ENCODE measurements around the gene DNHD1.

Gene DNHD1

DNA sequence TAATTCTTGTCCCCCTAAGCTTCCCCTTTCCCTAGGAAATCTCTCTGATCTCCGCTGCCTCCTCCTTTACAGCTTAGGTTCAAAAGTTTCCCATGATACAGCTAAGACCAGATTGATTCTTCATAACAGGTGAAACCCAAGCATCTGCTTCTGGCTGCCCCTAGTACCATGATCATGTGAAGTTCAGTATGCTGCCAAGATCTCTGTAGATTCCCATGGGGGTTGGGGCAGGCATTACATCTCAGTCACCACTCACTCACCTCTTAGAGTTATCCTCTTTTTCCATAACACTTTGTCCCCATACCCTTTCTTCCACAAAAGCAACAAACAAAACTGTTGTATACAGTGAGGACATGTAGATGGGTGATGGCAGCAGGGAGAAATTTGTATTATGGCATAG is 62.3 kb downstream of the DNHD1 start:
- TF ChIP-seq, protein P1, sequence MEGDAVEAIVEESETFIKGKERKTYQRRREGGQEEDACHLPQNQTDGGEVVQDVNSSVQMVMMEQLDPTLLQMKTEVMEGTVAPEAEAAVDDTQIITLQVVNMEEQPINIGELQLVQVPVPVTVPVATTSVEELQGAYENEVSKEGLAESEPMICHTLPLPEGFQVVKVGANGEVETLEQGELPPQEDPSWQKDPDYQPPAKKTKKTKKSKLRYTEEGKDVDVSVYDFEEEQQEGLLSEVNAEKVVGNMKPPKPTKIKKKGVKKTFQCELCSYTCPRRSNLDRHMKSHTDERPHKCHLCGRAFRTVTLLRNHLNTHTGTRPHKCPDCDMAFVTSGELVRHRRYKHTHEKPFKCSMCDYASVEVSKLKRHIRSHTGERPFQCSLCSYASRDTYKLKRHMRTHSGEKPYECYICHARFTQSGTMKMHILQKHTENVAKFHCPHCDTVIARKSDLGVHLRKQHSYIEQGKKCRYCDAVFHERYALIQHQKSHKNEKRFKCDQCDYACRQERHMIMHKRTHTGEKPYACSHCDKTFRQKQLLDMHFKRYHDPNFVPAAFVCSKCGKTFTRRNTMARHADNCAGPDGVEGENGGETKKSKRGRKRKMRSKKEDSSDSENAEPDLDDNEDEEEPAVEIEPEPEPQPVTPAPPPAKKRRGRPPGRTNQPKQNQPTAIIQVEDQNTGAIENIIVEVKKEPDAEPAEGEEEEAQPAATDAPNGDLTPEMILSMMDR (IDR thresholded peaks at IDR 0.05; ENCODE audit: low read depth, low read length) = no peak
- H3K4me3 ChIP-seq (replicated peaks in 1 of 2; ENCODE audit: low read depth in 2 of 2, low read length in 2 of 2) = no peak overlapping the region
- no peak for DNase-seq (ENCODE audit: low read depth in 2 of 2)

DNA sequence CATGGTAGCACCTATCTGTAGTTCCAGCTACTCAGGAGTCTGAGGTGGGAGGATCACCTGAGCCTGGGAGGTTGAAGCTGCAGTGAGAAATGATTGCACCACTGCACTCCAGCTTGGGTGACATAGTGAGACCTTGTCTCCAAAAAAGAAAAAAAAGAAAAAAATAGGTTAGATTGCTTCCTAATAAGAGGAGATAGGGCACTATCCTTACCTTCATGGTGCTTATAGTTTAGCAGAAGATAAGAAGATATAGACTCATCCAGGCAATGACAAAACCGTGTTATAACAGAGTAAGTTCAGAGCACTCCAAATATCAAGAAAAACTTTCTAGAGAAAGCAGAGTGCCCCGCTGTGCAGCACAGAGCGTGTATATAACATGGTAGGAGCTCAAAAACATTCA is 64.2 kb downstream of the DNHD1 start:
- no peak overlapping the region for H3K4me3 ChIP-seq (replicated peaks in 1 of 2; ENCODE audit: low read depth in 2 of 2, low read length in 2 of 2)
- no peak for DNase-seq (ENCODE audit: low read depth in 2 of 2)
- TF ChIP-seq, protein P1 (IDR thresholded peaks at IDR 0.05; ENCODE audit: low read depth, low read length) = no peak

DNA sequence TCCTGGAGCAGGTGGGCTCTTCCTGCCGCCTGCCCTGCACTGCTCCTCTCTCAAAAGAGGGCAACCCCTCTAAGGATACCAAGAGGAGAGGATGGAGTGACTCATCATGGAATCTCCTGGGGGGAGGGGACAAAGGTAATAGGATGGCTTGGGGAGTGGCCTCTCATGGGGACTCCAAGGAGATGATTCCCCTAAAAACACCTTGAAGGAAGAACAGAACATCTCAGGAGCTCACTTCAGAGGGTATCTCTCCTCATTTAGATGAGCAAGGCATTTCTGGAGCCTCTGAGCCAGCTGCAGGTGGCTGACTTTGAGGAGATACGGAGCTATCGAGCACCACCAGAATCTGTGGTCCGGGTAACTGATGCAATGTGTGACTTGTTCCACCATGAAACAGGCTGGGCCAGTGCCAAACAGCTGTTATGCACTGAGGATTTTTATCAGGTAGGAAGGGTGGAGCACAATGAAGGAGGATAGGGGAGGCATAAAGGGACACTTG is 66.1 kb downstream of the DNHD1 start:
- no peak for DNase-seq (ENCODE audit: low read depth in 2 of 2)
- no peak overlapping the region for H3K4me3 ChIP-seq (replicated peaks in 1 of 2; ENCODE audit: low read depth in 2 of 2, low read length in 2 of 2)
- TF ChIP-seq, protein P1 (IDR thresholded peaks at IDR 0.05; ENCODE audit: low read depth, low read length) = no peak

DNA sequence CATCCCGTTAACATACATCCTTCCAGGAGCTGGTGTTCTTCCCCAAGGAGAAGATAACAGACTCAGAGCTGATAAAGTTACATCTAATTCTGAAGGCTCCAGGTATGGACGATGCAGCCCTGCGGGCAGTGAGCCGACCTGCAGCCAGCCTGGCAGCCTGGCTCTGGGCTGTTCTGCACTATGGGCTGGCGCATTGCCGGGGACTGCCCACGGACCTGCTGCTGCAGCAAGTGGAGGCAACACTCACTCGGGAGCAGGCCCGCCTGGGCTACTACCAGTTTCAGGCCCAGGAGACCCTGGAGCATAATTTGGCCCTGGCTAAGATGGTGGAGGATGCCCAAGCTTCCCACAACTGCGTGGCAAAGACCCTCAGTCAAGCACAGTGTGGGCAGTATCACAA is 66.6 kb downstream of the DNHD1 start:
- TF ChIP-seq, protein P1 (IDR thresholded peaks at IDR 0.05; ENCODE audit: low read depth, low read length) = no peak

DNA sequence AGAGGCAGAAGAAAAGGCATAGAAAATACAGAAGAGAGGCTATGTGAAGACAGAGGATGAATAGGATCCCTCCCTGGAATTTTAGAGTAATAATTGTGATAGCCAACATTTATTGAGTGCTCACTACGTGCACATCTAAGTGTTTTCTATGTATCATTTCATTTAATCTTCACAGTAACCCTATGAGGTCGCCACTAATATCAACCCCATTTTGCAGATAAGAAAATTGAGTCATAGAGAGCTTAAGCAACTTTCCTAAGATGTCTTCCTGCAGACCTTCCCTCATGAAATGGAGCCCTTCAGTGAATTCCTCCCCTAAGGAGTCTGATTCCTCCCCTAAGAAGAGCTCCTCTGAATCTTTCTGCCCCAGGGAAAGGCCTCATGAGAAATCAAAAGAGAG is 68.2 kb downstream of the DNHD1 start:
- TF ChIP-seq, protein P1 (IDR thresholded peaks at IDR 0.05; ENCODE audit: low read depth, low read length) = no peak
- no peak for DNase-seq (ENCODE audit: low read depth in 2 of 2)
- no peak overlapping the region for H3K4me3 ChIP-seq (replicated peaks in 1 of 2; ENCODE audit: low read depth in 2 of 2, low read length in 2 of 2)

More for the DNA sequence above, 66.6 kb downstream of the DNHD1 start:
- no peak overlapping the region for H3K4me3 ChIP-seq (replicated peaks in 1 of 2; ENCODE audit: low read depth in 2 of 2, low read length in 2 of 2)
- no peak for DNase-seq (ENCODE audit: low read depth in 2 of 2)

DNA sequence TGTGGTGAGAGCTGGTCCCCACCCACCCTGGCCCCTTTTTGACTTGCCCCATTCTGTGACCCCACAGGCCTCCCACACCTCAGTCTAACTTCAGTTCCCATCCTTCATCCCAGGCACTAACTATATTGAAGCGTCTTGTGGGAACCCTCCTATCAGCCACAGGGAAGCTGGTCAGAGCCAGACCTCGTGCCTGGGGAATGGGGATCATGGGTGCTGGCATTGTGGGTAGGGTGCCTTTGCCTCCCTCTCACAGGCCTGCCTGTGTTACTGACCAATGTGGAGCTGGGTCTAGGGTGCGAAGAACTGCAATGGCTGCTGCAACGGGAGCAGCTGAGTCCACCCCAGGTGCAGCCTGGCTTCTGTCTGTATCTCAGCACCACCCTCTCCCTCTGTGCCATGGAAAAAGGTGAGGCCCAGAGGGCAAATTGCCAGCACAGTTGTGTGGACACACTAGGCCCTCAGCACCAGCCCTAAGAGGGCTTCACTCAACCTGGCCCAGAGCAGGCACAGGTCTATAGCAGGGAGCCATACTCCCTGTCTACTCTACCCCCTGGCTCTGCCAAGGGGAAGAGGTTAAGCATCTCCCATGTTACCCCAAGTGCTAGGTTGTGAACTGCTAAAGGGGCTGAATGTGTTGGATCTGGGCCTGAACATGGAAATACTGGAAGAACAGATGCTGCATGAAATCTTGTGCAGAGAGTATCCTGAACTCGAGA is 69.1 kb downstream of the DNHD1 start:
- DNase-seq (ENCODE audit: low read depth in 2 of 2) = no peak
- H3K4me3 ChIP-seq (replicated peaks in 1 of 2; ENCODE audit: low read depth in 2 of 2, low read length in 2 of 2) = no peak overlapping the region
- TF ChIP-seq, protein P1 (IDR thresholded peaks at IDR 0.05; ENCODE audit: low read depth, low read length) = no peak

All from cardiac fibroblast (primary cell).